HEK293 (cell line): ENCODE data around the gene CACNB4.

Experiments
- PRDM6 ChIP-seq: fragments of 450-650 bp; formaldehyde crosslinking; IDR thresholded peaks from 2 replicates; pipeline ENCODE4 v1.5.1; 2017; ENCODE audit warnings: missing biosample characterization, missing genetic modification characterization
- SP2 ChIP-seq: fragments of 450-650 bp; formaldehyde crosslinking; IDR thresholded peaks from 2 replicates; pipeline ENCODE4 v1.5.1; 2016; ENCODE audit warnings: missing biosample characterization, missing genetic modification characterization
- TF ChIP-seq, protein P1 (sequence below): fragments of 450-650 bp; formaldehyde crosslinking; IDR thresholded peaks from 2 replicates; pipeline ENCODE4 v1.5.1; 2016; ENCODE audit warnings: missing biosample characterization, missing genetic modification characterization

DNA sequence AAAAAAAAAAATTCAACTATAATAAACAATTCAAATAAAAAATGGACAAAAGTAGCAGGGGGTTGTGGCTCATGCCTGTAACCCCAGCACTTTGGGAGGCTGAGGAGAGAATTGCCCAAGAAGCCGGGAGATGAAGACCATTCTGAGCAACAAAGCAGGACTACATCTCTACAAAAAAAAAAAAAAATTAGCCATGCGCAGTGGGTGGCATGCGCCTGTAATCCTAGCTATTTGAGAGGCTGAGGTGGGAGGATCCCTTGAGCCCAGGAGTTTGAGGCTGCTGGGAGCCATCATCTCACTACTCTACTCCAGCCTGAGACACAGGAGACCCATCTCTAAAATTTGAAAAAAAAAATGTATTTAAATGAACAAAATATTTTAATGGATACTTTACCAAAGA lies 4.4 kb upstream of the CACNB4 start:
- TF ChIP-seq PRDM6 (tag by site-specific recombination) (no peak), SP2 (tag by site-specific recombination) (no peak)
- TF ChIP-seq, protein P1, sequence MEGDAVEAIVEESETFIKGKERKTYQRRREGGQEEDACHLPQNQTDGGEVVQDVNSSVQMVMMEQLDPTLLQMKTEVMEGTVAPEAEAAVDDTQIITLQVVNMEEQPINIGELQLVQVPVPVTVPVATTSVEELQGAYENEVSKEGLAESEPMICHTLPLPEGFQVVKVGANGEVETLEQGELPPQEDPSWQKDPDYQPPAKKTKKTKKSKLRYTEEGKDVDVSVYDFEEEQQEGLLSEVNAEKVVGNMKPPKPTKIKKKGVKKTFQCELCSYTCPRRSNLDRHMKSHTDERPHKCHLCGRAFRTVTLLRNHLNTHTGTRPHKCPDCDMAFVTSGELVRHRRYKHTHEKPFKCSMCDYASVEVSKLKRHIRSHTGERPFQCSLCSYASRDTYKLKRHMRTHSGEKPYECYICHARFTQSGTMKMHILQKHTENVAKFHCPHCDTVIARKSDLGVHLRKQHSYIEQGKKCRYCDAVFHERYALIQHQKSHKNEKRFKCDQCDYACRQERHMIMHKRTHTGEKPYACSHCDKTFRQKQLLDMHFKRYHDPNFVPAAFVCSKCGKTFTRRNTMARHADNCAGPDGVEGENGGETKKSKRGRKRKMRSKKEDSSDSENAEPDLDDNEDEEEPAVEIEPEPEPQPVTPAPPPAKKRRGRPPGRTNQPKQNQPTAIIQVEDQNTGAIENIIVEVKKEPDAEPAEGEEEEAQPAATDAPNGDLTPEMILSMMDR (tag by site-specific recombination), result no peak
